Retinal pigment epithelial cell (primary cell): Measurements from ENCODE around the gene SUPT4H1.

ENCODE experiments used
- DNase-seq: peaks from one replicate; pipeline ENCODE4 v3.0.0-alpha.2; 2010; ENCODE audit warnings: low read depth
- H3K4me3 ChIP-seq: 2 replicates; pipeline ENCODE4 v1.5.1; 2011; ENCODE audit warnings: mild to moderate bottlenecking, low read length, control low read depth, moderate library complexity
- TF ChIP-seq, protein P1 (sequence below): conservative IDR thresholded peaks from 2 replicates; pipeline ENCODE4 v1.5.1; 2011; ENCODE audit warnings: low read depth, low read length, control low read depth, inconsistent platforms

SUPT4H1 gene

DNA sequence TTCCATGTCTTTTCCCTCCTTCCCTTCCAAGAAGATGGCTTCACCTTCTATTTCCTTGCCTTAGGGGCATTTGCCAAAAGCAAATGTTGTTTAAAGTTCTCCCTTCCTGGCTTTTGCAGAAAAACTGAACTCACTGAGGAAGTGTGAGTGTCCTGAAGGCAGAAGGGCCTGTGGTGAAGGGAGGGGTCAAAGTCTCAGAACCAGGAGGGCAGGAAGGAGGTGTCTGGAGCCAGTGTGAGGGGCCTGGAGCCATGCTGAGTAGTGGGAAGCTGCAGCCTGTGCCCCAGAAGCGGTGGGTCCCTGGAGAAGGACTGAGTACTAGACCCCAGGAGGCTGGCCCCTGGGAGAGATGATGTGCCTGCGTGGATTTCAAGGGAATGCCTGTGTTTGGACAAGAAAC lies 23.8 kb upstream of the SUPT4H1 start:
- no peak for DNase-seq
- TF ChIP-seq, protein P1, sequence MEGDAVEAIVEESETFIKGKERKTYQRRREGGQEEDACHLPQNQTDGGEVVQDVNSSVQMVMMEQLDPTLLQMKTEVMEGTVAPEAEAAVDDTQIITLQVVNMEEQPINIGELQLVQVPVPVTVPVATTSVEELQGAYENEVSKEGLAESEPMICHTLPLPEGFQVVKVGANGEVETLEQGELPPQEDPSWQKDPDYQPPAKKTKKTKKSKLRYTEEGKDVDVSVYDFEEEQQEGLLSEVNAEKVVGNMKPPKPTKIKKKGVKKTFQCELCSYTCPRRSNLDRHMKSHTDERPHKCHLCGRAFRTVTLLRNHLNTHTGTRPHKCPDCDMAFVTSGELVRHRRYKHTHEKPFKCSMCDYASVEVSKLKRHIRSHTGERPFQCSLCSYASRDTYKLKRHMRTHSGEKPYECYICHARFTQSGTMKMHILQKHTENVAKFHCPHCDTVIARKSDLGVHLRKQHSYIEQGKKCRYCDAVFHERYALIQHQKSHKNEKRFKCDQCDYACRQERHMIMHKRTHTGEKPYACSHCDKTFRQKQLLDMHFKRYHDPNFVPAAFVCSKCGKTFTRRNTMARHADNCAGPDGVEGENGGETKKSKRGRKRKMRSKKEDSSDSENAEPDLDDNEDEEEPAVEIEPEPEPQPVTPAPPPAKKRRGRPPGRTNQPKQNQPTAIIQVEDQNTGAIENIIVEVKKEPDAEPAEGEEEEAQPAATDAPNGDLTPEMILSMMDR, result no peak
- H3K4me3 ChIP-seq, result no peak overlapping the region

DNA sequence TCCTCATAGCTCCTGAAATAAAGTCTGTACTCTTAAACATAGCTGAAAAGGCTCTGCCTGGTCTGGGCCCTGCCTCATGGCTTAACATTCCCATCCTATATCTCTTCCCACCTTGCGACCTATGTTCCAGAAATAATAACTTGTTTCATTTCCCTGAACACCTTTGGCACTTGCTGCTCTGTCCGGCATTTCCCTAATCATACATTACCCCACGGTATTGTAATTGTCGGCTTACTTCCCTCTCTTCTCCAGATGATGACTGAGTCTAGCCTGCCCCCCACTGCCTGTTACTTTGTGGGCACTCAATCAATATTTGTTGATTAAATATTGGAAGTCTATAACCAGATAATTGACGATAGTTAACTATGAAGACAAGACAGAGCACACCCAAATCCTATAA lies 23.3 kb upstream of the SUPT4H1 start:
- DNase-seq, result no peak
- no peak overlapping the region for H3K4me3 ChIP-seq
- TF ChIP-seq, protein P1, result no peak

DNA sequence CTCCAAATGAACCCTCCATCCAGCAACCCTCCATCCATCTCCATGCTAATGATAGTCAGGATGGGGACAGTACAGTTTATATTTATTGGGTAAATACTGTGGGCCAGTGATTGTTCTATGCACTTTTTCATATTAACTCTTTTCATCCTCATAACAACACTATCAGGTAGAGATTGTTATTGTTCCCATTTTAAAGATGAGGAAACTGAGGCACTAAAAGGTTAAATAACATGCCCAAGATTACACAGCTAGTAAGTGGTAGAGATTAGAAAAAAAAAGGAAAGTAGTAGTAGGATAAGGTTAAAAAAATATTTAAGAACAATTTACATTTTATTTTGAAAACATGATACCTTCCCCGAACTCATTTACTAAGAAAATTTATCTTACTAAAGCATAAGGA lies 21.9 kb upstream of the SUPT4H1 start:
- DNase-seq, result no peak
- TF ChIP-seq, protein P1, result no peak
- H3K4me3 ChIP-seq, result no peak overlapping the region

DNA sequence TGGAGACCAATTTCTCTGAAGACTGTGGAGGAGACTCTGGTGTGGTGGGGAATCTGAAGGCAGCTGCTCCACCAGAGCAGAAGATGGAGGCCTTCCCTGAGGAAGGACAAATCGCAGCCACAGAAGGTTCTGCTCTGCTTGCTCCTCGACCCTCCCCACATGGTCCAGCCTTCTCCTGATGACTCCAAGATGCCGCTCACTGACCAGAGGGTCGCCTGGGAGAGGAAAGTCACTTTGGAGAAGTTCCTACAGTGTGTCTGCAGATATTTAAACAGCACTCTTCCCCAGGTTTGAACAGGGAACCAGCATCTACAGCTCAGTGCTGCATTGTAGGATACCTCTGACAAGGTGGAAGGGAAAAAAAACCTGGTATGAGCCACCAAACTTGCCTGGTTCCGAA lies 21.0 kb upstream of the SUPT4H1 start:
- H3K4me3 ChIP-seq, result no peak overlapping the region
- TF ChIP-seq, protein P1, result no peak
- no peak for DNase-seq

DNA sequence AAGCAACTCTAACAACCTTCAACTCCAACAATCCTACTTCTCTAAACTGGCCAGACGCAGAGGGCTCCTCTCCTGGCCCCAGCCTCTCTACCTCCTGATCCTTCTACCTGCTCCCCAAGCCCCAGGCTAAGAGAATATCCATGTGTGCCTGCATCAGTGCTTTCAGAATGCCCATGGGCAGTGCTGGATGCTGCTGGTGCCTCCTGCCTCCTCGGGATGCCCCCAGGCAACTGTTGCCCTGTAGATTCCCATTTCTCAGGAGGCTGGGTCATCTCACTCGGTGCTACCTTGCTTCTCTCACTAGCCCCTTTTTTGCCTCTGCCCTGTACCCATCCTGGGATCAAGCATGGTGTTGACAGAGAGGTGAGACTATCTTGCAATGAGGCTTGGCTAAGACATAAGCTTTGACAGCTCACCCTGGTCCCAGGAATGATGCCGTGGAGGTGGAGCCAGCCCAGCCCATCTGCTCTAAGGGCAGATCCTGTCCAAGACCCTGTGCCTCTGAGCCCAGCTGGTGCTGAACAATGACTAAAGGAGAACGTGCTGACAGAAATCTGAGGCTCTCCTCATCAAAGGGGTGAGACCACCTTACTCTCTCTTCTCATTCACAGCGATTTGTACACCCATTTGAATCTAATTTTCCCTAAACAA lies 19.4 kb upstream of the SUPT4H1 start:
- TF ChIP-seq, protein P1, result no peak
- no peak for DNase-seq
- no peak overlapping the region for H3K4me3 ChIP-seq

DNA sequence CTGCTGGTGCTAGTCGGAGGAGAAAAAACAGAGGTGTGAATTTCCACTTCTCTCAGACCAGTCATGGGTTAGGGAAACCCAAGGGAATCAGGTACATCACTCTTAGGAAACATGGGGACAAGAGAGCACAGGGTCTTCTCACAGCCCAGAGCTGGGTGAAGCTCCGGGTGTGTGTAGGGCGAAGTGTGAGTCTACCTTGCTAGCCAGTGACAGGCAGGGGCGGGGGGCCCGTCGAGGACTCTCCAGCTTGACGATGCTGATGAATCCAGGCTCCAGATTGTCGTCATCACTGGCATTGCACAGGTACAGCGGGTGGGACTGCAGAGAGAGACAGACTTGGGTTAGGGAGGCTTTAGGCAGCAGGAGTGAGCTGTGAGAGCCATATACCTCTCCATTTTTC lies 18.7 kb upstream of the SUPT4H1 start:
- no peak overlapping the region for H3K4me3 ChIP-seq
- no peak for DNase-seq
- TF ChIP-seq, protein P1, result no peak

DNA sequence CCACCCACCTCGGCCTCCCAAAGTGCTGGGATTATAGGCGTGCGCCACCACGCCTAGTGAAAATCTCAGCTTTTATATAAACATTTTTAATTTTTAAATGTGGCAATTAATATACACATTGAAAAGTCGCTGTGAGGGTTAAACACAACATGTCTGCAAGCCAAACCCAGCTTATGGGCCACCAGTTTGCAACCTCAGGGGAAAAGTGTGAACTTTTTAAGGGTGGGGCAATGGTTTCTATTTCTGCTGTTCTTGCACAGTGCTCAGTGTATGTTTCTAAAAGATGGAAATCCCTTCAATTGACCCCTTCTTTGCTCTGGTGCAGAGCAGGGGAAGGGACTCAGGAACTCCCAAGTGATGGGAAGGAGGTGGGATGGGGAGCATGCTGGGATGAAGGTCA lies 18.3 kb upstream of the SUPT4H1 start:
- no peak overlapping the region for H3K4me3 ChIP-seq
- TF ChIP-seq, protein P1, result no peak
- no peak for DNase-seq
